NCI-H446 (cell line): ENCODE data around the gene COL24A1.
A peak's percentile ranks its signal among the peaks of the same experiment; 100 is the strongest.
"Not testable (repeated sequence)": the region's sequence is repeated elsewhere in the genome, so short reads cannot be mapped to it uniquely, and the experiment has no call there.

Source experiments
- DNase-seq, 2 experiments: peaks; one replicate each; lab custom pipeline; 2025; lab: John Stamatoyannopoulos, UW

COL24A1 gene

GRCh38 chr1:85889870-85890269, 266.7 kb downstream of the COL24A1 start:
- DNase-seq = no peak

GRCh38 chr1:85888921-85889320, 267.7 kb downstream of the COL24A1 start:
- DNase-seq = no peak

- peak; percentile 1 to 2 for DNase-seq
These were observed 272.1 kb downstream of the COL24A1 start for GRCh38 chr1:85884372-85885035.

GRCh38 chr1:85867189-85867588, 289.4 kb downstream of the COL24A1 start:
- DNase-seq = no peak

GRCh38 chr1:85865213-85865612, 291.4 kb downstream of the COL24A1 start:
- DNase-seq = no peak

- no peak for DNase-seq
These were observed 291.8 kb downstream of the COL24A1 start for GRCh38 chr1:85864727-85865126.

- DNase-seq = not testable (repeated sequence)
These were observed 292.9 kb downstream of the COL24A1 start for GRCh38 chr1:85863639-85864038.

GRCh38 chr1:85862456-85862855, 294.1 kb downstream of the COL24A1 start:
- DNase-seq = no peak

GRCh38 chr1:85857991-85858390, 298.6 kb downstream of the COL24A1 start:
- no peak for DNase-seq

GRCh38 chr1:85850238-85850637, 306.3 kb downstream of the COL24A1 start:
- no peak for DNase-seq

- no peak for DNase-seq
These were observed 306.9 kb downstream of the COL24A1 start for GRCh38 chr1:85849660-85850059.

GRCh38 chr1:85847356-85847755, 309.2 kb downstream of the COL24A1 start:
- DNase-seq = no peak

- no peak for DNase-seq
These were observed 309.9 kb downstream of the COL24A1 start for GRCh38 chr1:85846706-85847105.

GRCh38 chr1:85839459-85839858, 317.1 kb downstream of the COL24A1 start:
- no peak for DNase-seq

- no peak for DNase-seq
These were observed 318.3 kb downstream of the COL24A1 start for GRCh38 chr1:85838238-85838637.

- DNase-seq = no peak
These were observed 319.8 kb downstream of the COL24A1 start for GRCh38 chr1:85836736-85837135.

GRCh38 chr1:85833165-85833564, 323.4 kb downstream of the COL24A1 start:
- not testable (repeated sequence) for DNase-seq

GRCh38 chr1:85830837-85831236, 325.7 kb downstream of the COL24A1 start:
- no peak for DNase-seq

GRCh38 chr1:85824066-85824840, 332.3 kb downstream of the COL24A1 start:
- DNase-seq = no peak

- DNase-seq = no peak
These were observed 333.9 kb downstream of the COL24A1 start for GRCh38 chr1:85822696-85823095.

- DNase-seq = no peak
These were observed 338.2 kb downstream of the COL24A1 start for GRCh38 chr1:85818371-85818770.

GRCh38 chr1:85816606-85817005, 340.0 kb downstream of the COL24A1 start:
- DNase-seq = no peak

GRCh38 chr1:85815906-85816305, 340.7 kb downstream of the COL24A1 start:
- DNase-seq = peak in 1 of 2 experiments; percentile 48
